CD4-positive, alpha-beta T cell treated with Interferon alpha-2 for 1 hour (primary cell): ENCODE data around the gene PSMD10.

Source experiments
- DNase-seq, 2 donors: peaks; one replicate each; pipeline ENCODE4 v3.0.0-alpha.2; 2020 to 2022

PSMD10 gene

DNA sequence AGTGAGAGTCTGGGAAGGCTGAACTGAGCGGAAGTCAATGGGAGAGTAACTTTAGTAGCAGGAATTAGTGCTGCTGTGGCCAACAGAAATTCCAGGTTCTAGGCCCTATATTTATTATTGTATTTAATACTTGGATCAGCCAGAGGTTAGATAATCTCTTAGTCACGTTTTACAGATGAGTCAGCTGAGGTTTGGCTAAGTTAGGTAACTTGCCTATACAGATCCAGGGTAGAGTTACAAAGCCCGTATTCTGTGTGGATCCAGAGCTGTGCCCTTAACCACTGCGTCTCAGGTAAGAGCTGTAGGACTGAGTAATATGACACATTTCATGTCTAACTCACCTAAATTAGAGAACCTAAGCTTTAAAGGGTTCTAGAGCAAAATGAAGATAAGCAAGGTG is 20.5 kb downstream of the PSMD10 start:
- DNase-seq, result no peak

DNA sequence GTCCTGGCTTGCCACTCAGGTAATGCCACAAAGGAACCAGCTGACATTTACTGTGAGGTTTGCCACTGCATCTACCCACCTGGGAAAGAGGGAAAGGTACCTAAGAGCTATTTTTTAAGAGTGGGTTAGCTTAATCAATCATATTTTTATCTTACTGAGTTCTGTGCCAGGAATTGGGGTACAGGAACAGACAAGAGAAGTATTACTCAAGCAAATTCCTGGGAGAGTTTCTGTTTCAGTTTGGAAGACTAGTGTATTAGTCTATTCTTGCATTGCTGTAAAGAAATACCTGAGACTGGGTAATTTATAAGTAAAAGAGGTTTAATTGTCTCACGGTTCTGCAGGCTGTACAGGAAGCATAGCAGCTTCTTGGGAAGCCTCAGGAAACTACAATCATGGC is 23.2 kb downstream of the PSMD10 start:
- no peak for DNase-seq

DNA sequence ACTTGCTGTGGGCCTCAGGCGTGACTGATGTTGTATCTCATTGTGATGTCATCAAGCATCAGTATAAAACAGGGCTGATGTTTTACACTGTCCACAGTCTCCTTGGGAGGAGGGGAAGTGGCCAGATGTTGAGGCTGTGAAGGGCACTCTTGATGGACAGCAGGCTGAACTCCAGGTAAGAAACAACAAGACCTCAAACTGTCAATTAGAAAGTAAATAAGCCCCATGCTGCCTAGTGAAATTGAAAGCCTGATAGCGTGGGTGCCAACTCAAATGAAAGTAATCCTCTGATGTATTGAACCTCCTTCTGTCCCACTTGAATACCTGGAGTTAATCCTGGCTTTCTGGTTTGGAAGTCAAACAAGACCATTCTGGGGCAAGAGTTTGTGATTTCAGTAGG is 26.7 kb downstream of the PSMD10 start:
- no peak for DNase-seq

DNA sequence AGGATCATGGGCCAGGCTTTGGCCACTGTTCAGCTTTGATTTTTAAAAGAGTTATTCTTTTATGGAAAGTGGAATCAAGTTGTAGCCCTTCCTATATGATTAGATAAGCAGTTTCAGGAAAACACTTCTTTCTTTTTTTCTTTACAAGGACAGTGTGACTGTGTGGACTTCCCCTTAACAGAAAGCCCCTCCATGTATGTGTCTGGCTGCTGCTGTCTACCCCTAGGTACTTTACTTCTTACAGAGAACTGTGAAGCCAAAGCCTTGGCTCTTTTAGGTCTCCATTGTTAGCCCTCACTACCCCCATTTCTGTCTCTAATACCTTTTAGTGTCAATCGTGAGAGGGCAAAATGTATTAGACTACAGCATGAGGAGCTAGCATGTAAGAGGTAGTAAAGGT is 27.3 kb downstream of the PSMD10 start:
- no peak for DNase-seq

DNA sequence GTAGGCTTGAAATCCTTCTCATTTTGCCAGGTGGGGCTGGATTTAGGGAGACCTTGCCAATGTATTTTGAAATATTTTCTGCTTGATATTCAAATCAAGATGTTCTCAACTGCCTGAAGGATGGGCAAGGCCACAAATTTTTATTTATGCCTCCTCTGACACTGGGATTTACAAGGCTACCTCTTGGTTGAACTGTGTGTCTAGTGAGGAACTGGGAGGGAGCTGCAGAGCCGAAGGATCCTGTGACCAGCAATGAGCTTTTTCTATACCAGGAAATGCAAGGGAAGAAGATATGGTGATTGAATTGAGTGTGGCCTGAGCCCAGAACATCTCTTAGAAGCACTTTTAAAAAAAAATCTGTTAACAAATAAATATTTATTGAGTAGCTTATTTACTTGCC is 31.5 kb downstream of the PSMD10 start:
- DNase-seq, result no peak

DNA sequence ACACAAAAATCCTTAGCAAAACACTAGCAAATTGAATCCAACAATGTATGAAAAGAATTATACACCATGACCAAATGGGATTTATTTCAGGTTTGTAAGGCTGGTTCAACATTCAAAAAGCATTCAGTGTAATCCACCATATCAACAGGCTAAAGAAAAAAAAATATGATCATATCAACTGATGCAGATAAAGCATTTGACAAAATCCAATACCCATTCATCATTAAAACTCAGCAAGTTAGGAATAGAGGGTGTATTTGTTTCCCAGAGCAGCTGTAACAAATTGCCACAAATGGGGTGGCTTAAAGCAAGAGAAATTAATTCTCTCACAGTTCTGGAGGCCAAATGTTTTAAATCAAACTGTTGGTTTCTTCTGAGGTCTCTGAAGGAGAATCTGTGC is 35.8 kb downstream of the PSMD10 start:
- DNase-seq, result no peak

DNA sequence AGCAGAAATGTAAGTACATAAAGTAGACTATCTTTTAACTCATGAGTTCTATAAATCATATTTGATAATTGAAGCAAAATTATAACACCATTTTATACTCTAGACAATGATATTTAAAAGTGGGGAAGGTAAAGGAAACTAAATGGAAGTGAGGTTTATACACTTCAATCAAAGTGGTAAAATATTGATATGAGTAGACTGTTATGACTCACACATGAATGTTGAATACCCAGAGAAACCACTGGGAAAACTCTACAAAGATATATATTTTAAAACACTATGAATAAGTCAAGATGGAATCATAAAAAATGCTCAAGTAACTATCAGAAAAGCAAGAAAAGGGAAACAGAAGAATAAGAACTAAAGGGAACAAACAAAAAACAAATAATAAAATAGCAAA is 38.1 kb downstream of the PSMD10 start:
- no peak for DNase-seq

DNA sequence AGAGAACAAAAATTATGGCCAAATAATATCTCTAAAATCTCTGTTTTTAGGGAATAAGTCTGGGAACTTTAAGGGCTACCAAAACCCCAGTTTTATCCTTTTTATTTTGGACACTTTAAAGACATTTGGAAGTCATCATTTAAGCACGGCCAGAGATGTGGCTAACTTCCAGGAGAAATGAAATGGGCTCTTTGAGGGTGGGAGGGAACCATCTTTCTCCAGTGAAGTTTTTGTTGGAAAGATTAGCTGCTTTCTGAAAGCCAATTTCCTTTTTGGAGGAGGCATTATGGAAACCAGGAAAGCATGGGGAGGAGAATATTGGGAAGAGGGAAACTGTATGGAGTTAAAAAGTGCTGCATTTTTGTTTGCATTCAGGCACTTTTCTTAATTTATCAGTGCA is 41.7 kb downstream of the PSMD10 start:
- no peak for DNase-seq

DNA sequence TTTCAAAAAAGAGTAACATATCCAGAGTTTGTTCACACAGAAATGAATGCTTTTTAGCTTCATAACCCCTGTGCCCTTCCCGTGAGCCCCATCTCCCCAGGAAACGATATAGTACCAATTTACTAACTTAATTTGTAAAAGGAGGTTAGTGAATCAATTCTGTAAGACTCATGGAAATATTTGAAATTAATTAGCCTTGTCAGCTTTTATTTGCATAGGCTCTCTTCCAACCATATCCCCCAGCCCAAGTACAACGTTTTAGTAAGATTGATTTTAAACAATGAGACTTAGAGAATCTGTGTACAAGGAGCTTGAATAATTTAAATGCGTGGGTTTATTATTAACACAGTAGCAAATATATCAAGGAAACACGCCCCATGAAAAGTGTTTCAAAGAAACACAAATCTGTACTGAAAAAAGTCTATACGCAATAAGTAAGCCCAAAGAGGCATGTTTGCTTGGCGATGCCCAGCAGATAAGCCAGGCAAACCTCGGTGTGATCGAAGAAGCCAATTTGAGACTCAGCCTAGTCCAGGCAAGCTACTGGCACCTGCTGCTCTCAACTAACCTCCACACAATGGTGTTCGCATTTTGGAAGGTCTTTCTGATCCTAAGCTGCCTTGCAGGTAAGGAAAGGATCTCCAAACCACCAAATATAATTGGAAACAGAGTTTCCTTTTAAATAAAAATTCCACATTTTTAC is 46.6 kb downstream of the PSMD10 start, which contains the start of gene VSIG1:
TSS of gene VSIG1 (plus strand) at position 512 of the 703 bp plus-strand sequence. CDS start at position 578, 66 bp downstream.
- DNase-seq, result no peak

DNA sequence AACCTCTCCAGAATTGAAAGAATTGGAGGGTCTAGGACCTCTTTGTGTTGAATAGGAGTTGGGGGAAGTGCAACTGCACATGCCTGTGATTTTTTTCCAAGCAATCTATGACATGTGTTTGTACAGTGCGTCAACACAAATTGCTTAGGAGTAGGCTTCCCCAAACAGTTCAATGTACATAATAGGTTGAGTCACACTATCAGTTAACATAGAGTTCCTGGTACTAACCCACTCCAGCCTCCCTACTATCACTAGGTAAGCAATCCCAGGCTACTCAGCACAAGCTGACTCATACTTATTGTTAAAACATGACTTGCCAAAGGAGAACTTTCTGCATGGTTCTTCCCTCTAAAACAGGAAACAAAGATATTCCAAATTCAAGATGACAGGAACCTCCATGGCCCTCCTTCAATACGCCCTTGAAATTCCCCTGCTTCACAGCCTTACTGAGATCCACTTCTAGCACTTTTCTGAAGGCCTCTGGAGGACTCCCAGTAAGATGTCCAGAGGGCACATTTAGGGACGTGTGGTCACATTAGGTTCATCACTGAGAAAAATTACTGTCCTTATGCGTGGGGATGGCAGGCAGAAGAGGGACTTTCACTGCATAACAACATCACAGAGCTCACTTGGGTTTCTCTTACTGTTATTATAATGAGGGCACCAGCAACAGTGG is 54.9 kb downstream of the PSMD10 start:
- DNase-seq, result no peak

DNA sequence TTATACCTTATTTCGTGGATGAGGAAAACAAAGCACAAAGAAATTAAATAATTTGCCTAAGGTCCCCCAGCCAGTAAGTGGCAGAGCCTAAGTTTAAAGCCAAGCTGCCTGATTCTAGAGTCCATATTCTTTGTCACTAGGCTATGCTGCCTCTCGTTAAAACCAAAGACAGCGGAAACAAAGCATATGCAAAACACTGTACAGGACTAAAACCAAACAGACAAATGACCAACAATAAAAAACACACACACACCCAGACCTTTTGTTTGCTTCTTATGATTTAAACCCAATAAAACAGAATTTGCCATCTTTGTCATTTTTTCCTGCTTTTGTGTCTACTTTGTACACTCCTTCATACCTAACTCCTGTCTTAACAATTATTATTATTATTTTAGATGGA is 56.6 kb downstream of the PSMD10 start:
- DNase-seq, result no peak
